ENCODE data around the gene CCIN. TPM values are rescaled to one million over a fixed set of nuclear protein-coding genes. Genes with fewer than 3 reads are reported as not detected.

CCIN gene
- total RNA-seq, 1 donor from 2014 or later = not detected

- H3K27me3 Mint-ChIP-seq (ENCODE audit: low read depth) = no peaks in the 10 kb centered on the region
- H3K36me3 Mint-ChIP-seq (ENCODE audit: low read depth) = peaks cover 26% of the 10 kb centered on the region
Observed at GRCh38 chr9:36208521-36209253, 39.5 kb downstream of the CCIN start.

GRCh38 chr9:36210722-36211121 is 41.5 kb downstream of the CCIN start:
- Mint-ChIP-seq H3K27ac (ENCODE audit: unreplicated experiment) (no peak overlapping the region), H3K4me3 (no peak overlapping the region)

More at GRCh38 chr9:36208521-36209253, 39.5 kb downstream of the CCIN start:
- Mint-ChIP-seq H3K4me1 (peaks cover 27% of the 10 kb centered on the region), H3K27ac (ENCODE audit: unreplicated experiment) (no peak overlapping the region), H3K9me3 (no peaks in the 10 kb centered on the region), H3K4me3 (no peak overlapping the region)
- DNase-seq (ENCODE audit: low read depth, low spot score) = no peak
- no peak for TF ChIP-seq CTCF (conservative IDR thresholded peaks at IDR 0.05)

GRCh38 chr9:36211510-36211909 is 42.3 kb downstream of the CCIN start:
- Mint-ChIP-seq H3K36me3 (ENCODE audit: low read depth) (peaks cover 16% of the 10 kb centered on the region), H3K4me3 (no peak overlapping the region), H3K4me1 (peaks cover 23% of the 10 kb centered on the region), H3K27me3 (ENCODE audit: low read depth) (no peaks in the 10 kb centered on the region), H3K27ac (ENCODE audit: unreplicated experiment) (no peak overlapping the region), H3K9me3 (no peaks in the 10 kb centered on the region)
- no peak for TF ChIP-seq CTCF (conservative IDR thresholded peaks at IDR 0.05)
- no peak for DNase-seq (ENCODE audit: low read depth, low spot score)

More at GRCh38 chr9:36210722-36211121, 41.5 kb downstream of the CCIN start:
- DNase-seq (ENCODE audit: low read depth, low spot score) = no peak
- Mint-ChIP-seq H3K4me1 (peaks cover 27% of the 10 kb centered on the region), H3K9me3 (no peaks in the 10 kb centered on the region), H3K27me3 (ENCODE audit: low read depth) (no peaks in the 10 kb centered on the region), H3K36me3 (ENCODE audit: low read depth) (peaks cover 16% of the 10 kb centered on the region)
- no peak for TF ChIP-seq CTCF (conservative IDR thresholded peaks at IDR 0.05)

- Mint-ChIP-seq H3K27me3 (ENCODE audit: low read depth) (no peaks in the 10 kb centered on the region), H3K4me3 (no peak overlapping the region), H3K9me3 (no peaks in the 10 kb centered on the region), H3K4me1 (peaks cover 8% of the 10 kb centered on the region), H3K27ac (ENCODE audit: unreplicated experiment) (no peak overlapping the region), H3K36me3 (ENCODE audit: low read depth) (peaks cover 18% of the 10 kb centered on the region)
- TF ChIP-seq CTCF (conservative IDR thresholded peaks at IDR 0.05) = no peak
- DNase-seq (ENCODE audit: low read depth, low spot score) = no peak
Observed at GRCh38 chr9:36213387-36213786, 44.2 kb downstream of the CCIN start.

- Mint-ChIP-seq H3K36me3 (ENCODE audit: low read depth) (peaks cover 18% of the 10 kb centered on the region), H3K4me1 (peaks cover 8% of the 10 kb centered on the region), H3K9me3 (no peaks in the 10 kb centered on the region), H3K27ac (ENCODE audit: unreplicated experiment) (no peak overlapping the region), H3K4me3 (no peak overlapping the region), H3K27me3 (ENCODE audit: low read depth) (no peaks in the 10 kb centered on the region)
- TF ChIP-seq CTCF (conservative IDR thresholded peaks at IDR 0.05) = no peak
- DNase-seq (ENCODE audit: low read depth, low spot score) = no peak
Observed at GRCh38 chr9:36213989-36214388, 44.8 kb downstream of the CCIN start.

Data from neural crest cell (in vitro differentiated cells).